ENCODE data around the gene KIF12. TPM values are rescaled to one million over a fixed set of nuclear protein-coding genes. Genes with fewer than 3 reads are reported as not detected.

Gene KIF12
- polyA plus RNA-seq, 1 donor (not counting 4 experiments of a cell fraction or from before 2014, with no cell fraction given), result 1.5 TPM

Other genes starting within 250 kb of the KIF12 start
- gene ZNF618, start 223.0 kb downstream of the KIF12 start, polyA plus RNA-seq, result 2.0 to 4.6 TPM (median 2.5 TPM) in 3 replicates
- gene AMBP, start 21.0 kb downstream of the KIF12 start, polyA plus RNA-seq, result not detected in 3 replicates
- gene COL27A1, start 56.2 kb upstream of the KIF12 start, polyA plus RNA-seq, result 10.1 to 24.1 TPM (median 14.0 TPM) in 3 replicates
- gene ORM1, start 223.8 kb upstream of the KIF12 start, polyA plus RNA-seq, result not detected in 3 replicates
- not detected in 3 replicates for gene ORM2, start 230.6 kb upstream of the KIF12 start, polyA plus RNA-seq

Data from keratinocyte (primary cell).